Astrocyte (in vitro differentiated cells and primary cell): Measurements from ENCODE around the gene ACTRT2.

Source experiments
- CTCF ChIP-seq: IDR thresholded peaks from 2 replicates; pipeline ENCODE4 v1.5.1; 2011; ENCODE audit warnings: low read depth, mild to moderate bottlenecking, inconsistent platforms, low read length, moderate library complexity; ENCODE audit not compliant: insufficient read depth
- EZH2 ChIP-seq: IDR thresholded peaks from 2 replicates; pipeline ENCODE4 v1.6.1; 2012; ENCODE audit warnings: mild to moderate bottlenecking, low read length, inconsistent platforms; ENCODE audit not compliant: insufficient read depth

GRCh38 chr1:3067301-3067670, 46.0 kb downstream of the ACTRT2 start:
- TF ChIP-seq CTCF = no peak
- no peak for TF ChIP-seq EZH2
